ENCODE data around the gene ZNF423.

The ZNF423 gene

DNA sequence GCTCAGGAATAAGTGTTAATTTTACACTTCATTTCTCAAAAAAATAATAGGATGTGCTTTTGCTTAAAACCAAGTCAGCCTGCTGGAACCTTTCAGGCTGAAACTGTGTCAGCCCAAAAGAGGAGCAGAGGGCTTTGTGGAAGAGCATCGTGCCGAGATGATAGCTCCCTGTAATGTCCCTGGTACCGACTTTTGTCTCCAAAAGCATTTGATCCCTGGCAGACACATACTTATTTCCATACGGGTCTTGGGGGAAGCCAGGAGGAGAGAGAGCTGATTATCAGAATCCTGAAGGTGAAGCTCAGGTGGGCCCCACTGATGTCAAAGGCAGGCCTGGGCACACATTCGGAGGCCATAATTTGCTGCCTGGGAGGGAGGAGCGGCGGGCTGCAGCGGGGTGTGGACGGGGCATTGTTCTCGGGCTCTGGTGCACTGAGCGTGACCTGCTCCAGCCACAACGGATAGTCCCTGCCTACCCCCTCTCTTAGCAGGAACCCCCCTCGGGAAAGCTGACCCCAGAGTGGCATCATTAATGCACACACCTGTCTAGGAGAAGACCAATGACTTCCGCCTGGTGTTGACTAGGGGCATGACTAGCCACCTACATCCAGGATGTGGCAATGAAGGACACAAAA, 326.4 kb downstream of the ZNF423 start:
- TF ChIP-seq, protein P1, sequence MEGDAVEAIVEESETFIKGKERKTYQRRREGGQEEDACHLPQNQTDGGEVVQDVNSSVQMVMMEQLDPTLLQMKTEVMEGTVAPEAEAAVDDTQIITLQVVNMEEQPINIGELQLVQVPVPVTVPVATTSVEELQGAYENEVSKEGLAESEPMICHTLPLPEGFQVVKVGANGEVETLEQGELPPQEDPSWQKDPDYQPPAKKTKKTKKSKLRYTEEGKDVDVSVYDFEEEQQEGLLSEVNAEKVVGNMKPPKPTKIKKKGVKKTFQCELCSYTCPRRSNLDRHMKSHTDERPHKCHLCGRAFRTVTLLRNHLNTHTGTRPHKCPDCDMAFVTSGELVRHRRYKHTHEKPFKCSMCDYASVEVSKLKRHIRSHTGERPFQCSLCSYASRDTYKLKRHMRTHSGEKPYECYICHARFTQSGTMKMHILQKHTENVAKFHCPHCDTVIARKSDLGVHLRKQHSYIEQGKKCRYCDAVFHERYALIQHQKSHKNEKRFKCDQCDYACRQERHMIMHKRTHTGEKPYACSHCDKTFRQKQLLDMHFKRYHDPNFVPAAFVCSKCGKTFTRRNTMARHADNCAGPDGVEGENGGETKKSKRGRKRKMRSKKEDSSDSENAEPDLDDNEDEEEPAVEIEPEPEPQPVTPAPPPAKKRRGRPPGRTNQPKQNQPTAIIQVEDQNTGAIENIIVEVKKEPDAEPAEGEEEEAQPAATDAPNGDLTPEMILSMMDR (IDR thresholded peaks at IDR 0.05): no peak
- H3K4me3 ChIP-seq: no peak overlapping the region
- no peak for DNase-seq (ENCODE audit: low spot score)
- peak overlapping the region in 1 of 2 donors; percentile 2 for H3K27ac ChIP-seq

DNA sequence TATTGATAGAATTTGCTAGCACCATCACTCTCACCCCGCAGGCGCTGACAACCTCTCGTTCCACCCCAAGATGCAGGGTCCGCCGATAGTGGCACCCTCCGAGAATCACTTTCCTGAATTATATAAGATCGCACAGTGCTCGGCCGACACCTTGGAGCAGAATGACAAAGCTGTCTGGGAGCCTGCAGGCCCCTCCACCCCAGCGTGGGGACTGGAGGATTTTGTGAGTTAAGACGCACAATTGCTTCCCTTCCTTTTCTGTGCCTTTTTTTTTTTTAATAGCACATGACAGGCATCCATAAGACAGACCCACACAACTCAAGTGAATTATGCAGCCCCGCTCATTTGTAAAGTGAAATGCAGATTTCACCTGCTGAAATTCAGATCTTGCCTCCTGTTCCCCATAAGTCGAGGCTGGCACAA, 327.0 kb downstream of the ZNF423 start:
- no peak for DNase-seq (ENCODE audit: low spot score)
- Histone ChIP-seq H3K27ac (peak overlapping the region in 1 of 2 donors; percentile 40), H3K4me3 (peak overlapping the region; percentile 61)
- TF ChIP-seq, protein P1 (IDR thresholded peaks at IDR 0.05): no peak

DNA sequence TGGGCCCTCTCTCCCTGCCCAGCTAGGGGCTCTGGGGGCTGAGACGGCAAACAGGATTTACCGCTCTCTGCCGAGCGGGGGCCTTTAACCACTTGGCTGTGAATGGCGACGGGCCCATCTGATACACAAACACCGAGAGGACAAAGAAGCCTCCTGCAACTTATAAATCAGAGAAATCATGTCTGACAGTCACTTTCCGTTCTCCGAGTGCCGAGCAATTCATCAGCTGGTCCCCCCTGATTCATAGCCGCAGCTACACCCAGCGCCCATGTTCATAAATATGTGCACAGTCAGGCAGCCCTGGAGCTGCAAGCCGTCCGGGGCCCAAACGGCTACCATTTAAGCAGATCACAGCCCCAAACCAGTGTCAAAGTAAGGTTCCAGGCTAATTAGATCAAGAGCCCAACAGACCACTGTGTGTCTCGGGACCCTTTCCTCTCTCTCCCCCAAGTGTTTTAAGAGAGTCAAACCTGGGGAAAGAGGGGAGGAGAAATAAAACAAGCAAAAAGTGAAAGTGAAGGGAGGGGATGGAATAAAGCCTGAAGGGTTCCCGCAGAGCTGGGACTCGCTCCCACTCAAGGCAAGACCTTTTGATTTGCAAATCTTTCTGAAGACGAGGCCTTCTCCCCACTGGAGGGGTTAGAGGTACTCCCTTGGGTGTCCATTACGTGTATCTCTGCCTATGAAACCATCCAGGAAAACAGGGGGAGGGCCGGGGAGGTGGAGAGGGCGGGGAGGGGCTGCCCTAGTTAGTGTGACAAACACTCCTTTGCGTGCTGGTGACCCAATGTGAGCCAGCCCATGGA, 327.6 kb downstream of the ZNF423 start:
- TF ChIP-seq, protein P1 (IDR thresholded peaks at IDR 0.05): no peak
- no peak for DNase-seq (ENCODE audit: low spot score)
- Histone ChIP-seq H3K4me3 (peak overlapping the region; percentile 61), H3K27ac (peak overlapping the region in 1 of 2 donors; percentile 40)

DNA sequence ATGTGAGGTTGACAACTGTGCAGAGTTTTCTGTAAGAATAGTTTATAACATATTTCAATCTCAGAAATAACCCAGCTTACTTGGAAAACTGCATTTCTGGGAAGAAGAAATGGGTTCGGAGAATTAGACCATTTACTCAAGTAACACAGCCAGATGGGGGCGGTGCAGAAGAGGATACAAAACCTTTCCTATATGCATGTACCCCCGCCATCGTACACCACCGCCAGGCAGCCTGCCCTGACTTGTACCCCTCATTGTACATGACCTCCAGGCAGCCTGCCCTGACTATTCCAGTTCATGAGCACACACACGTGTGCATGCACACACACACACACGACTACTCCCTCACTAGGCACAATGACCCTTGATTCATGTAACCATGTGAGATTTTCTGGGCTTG, 328.3 kb downstream of the ZNF423 start:
- no peak for DNase-seq (ENCODE audit: low spot score)
- TF ChIP-seq, protein P1 (IDR thresholded peaks at IDR 0.05): no peak
- H3K4me3 ChIP-seq: peak overlapping the region; percentile 61
- H3K27ac ChIP-seq: no peak overlapping the region

DNA sequence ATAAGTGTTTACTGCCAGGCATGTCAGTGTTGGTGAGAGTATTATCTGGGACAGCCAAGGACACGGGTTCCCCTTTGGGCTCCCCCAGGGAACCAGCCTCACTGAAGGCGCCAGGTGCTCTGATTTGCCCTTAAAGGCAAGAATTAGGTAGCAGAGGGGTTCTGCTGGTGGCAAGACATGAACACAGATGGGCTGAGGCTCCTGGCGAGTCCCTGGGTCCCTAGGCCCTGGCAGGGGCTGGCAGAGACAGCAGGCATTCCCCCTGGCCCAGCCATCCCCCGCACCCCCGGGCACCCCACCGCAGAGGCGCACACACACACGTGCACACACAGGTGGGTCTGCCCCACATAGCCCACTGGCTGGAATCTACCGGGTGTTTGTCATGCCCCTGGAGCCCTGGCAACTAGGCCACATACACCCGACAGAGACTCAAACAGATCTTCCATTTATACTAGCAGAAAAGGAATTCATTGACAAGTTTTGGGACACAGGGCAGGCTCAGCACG, 329.0 kb downstream of the ZNF423 start:
- DNase-seq (ENCODE audit: low spot score): no peak
- no peak overlapping the region for H3K27ac ChIP-seq
- H3K4me3 ChIP-seq: no peak overlapping the region
- TF ChIP-seq, protein P1 (IDR thresholded peaks at IDR 0.05): no peak

DNA sequence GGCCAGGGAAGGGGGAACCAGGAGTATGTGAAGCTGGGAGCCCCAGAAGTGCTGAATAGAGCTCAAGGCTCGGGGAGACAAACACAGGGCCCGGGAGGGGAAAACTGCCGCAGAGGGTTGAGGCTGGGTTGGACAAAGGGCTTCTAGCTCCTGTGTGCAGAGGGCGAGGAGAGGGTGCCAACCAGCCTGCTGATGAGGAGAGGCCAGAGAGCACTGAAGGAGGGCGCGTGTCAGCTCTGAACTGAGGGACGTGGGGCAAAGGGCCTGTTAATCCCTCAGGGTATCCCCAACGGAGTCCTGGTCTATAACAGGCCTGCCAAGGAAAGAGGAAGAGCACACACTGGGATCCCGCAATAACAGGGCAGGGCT, 331.0 kb downstream of the ZNF423 start:
- no peak overlapping the region for H3K27ac ChIP-seq
- TF ChIP-seq, protein P1 (IDR thresholded peaks at IDR 0.05): no peak
- H3K4me3 ChIP-seq: no peak overlapping the region
- DNase-seq (ENCODE audit: low spot score): no peak
